NCI-H748 (cell line): ENCODE measurements around the gene PEX7.
"Not testable (repeated sequence)": the region's sequence is repeated elsewhere in the genome, so short reads cannot be mapped to it uniquely, and the experiment has no call there.

Source experiments
- DNase-seq: peaks from one replicate; lab custom pipeline; 2025; ENCODE audit not compliant: unreplicated experiment; lab: John Stamatoyannopoulos, UW

PEX7 gene

DNA sequence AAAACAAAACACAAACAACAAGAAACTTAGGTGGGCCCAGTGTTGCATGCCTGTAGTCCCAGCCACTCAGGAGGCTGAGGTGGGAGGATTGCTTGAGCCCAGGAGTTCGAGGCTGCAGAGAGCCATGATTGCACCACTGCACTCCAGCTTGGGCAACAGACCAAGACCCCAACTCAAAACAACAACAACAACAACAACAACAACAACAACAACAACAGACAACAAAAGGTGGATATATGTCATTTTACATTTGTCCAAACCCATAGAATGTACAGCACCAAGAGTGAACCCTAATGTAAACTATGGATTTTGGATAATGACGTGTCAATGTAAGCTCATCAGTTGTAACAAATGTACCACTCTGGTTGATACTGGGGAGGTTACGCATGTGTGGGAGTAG, 127.6 kb downstream of the PEX7 start:
- not testable (repeated sequence) for DNase-seq

DNA sequence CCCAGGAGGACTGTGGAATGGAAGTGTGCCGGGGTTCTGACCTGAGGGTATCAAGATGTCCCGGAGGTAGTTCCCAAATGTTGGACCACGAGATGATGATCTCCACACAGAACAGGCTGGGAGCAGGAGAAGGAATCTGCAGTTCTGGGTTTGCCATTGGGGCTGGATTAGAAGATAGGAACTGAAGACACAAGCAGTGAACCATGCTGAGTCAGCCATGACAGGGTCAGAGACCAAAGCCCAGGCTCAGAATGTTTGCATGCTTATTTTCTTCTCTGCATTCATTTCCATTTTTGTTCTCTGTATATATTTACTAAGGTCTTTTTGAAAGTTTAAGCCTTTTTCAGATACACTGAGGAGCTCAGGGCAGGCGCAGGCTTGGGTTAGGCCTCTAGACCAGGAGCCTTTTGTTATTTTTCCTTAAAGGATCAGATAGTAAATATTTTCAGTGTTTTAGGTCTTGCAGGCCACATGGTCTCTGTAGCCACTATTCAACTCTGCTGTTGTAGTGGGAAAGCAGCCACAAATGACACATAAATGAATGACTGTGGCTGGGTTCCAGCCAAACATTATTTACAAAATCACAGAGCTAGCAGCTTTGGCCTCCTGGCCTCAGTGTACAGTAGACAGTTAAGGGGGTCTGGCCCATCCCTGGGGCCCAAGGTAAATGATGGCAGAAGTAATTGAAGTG, 128.2 kb downstream of the PEX7 start:
- DNase-seq = no peak

DNA sequence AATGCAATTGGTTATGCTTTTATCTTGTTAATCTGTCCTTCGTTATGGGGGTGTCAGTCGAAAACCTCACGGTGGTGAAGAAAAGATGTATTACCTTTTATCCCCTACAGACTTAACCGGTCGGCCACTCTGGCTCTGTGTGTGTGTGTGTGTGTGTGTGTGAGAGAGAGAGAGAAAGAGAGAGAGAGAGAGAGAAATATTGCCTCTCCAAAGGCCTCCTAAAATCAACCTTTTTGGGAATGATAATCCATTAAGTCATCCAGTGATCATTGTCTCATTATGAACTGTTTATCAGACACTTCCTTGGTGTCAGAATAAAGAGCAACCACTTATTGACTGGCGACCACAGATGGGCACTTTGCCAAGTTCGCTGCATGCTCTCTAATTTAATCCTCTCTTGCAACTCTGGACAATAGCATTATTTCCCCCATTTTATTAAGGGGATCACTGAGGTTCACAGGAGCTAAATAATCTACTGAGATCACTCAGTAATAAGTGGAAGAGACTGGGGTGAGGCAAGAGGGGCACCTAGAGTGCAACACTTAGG, 130.4 kb downstream of the PEX7 start:
- peak; percentile 96 for DNase-seq

DNA sequence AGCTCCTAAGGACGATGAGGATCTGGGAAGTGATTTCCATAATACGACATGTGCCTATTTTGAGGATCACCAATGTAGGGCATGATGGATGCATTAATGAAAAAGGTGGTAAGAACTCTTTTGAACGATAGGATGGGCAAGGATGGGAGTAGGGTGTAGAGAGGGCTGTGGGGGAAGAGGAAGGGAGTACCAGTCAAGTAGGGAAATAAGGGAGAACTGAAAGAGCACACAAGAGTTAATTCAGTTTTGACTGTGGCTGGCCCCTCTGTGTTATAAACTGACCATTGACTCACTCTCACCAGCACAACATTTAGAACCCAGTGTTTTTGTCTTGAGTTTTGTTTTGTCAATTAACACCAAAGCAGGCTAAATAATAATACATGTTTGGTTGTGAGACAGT, 132.7 kb downstream of the PEX7 start:
- DNase-seq = no peak

DNA sequence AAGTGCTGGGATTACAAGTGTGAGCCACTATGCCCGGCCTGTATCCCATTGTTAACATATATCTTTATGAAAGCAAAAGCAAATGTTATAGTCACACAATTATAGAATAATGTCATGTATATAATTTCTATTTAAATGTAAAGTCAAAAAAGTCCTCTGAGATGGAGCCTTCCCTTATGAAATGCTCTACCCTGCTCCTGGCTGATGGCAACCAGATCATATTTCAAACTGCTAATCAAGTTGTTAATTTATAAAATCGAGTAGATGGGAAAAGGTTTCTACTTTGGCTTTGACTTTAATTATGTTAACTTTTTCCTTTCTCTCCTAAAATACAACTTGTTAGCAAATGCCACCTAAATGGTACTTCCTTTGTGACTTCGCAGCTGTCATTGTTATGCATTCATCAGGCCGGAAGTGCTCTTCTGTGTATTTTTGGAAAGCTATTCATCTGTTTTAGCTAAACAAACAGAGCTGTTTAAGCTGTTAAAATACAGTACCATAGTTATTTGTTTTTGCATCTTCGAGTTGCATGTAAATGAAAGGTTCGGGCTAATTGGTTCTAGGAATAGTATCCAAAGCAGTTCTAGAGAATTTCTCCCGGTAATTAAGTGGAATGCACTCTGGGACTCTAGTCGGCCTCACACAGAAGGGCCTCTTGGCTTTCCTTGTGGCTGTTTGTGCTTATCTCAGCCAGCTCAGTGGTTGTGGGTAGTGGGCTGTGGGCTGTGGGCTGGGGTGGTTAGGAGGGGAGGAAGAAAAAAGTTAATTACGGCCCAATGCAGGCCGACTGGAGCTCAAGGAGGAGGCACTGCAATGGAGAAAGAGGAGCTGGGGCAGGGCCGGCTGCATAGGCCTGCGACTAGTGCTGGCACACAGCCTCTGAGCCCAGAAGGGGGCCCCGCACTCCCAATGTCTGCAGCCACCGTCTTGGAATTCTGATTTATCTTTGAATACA, 134.5 kb downstream of the PEX7 start:
- DNase-seq = peak; percentile 96

DNA sequence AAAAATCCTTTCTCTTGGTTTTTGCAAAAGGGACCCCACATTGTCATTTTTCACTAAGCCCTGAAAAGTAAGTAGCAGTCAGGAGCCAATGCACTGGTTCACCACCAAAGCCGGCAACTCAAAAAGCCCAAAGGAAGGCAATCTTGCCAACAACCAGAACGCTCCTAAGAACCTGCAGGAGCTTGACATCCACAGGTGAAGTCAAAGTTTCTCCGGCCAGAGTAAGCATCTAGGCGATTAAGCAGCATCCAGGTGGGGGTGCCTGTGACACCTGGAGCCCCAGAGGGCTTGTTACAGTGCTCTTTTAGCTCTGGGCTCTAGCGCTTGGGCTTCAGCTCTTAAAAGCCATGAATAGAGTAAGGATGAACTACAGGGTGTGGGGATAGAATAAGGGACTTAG, 135.8 kb downstream of the PEX7 start:
- no peak for DNase-seq

DNA sequence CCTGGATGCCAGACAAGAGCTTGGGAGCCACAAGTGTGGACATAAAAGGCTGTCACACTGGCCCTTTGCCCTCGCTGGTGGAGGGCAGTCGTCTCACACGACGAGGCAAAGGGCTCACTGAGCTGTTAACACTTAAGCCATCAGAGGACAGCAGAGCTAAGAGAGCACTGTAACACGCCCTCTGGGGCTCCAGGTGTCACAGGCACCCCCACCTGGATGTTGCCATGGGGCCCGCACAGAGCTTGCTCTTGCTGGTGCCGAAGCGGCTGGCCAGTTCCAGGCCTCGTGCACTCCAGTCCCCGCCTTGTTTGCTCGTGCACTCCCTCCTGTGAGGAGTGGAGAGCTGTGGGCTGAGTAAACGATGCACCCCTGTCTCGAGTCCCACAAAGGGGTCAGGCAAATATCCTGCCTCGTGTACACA, 137.1 kb downstream of the PEX7 start:
- peak; percentile 98 for DNase-seq

DNA sequence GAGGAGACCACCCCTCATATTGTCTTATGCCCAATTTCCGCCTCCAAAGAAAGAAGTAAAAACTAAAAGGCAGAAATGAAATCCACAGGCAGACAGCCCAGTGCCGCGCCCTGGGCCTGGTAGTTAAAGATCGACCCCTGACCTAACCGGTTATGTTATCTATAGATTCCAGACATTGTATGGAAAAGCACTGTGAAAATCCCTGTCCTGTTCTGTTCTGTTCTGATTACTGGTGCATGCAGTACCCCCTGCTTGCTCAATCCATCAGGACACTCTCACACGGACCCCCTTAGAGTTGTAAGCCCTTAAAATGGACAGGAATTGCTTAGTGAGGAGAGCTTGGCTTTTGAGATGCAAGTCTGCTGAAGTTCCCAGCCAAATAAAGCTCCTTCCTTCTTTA, 137.5 kb downstream of the PEX7 start:
- DNase-seq = peak; percentile 52

DNA sequence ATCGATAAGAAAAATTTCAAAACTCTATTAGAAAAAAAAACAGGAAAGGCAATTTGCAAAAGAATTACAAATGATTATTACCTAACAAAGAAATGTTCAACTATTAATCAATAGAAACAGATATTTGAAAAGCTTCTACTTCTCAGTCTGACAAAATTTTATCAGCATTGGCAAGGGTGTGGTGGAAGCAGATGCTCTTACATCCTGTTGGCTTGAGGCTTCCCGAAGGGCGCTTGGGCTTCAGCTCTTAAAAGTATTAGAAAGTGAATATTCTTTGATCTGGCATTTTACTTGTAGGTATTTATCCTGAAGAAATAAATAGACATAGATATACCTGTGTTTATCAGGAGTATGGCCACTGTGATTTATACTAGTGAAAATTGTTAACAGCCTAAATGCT, 138.4 kb downstream of the PEX7 start:
- peak; percentile 19 for DNase-seq

DNA sequence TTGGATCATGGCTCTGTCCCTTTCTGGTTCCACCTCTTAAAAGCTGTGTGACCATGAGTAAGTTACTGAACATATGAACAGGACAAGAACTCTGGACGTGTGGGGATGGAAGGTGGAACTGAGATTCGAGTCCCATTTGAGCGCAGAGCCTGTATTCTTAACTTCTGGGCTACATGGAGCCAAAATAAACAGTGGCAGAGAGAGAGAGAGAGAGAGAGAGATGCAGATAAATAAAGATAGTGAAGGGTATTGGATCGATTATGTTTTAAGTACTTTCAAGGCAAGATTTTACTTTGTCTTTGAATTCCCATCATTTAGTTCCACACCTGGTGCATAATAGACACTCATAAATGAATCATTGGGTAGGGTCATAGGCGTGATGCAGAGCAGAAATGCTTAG, 139.5 kb downstream of the PEX7 start:
- DNase-seq = peak; percentile 85

DNA sequence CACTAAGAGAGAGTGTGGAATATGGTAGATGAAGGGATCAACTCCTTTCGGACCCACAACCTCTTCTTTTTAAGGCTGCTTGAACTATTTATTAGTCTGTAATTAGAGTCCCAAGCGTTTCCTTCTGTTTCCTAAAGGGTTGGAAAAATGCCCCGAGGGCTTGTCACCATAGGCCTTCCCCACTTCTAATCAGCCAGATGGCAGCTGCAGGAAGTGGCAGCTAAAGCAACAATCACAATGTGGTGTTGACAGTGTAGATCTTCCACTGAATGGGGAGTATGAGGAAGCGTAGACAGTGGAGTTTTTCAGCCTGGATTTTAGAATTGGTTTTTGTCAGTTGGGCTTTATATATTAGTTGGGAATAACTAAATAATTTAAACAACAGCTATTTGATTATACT, 140.3 kb downstream of the PEX7 start:
- peak; percentile 98 for DNase-seq

DNA sequence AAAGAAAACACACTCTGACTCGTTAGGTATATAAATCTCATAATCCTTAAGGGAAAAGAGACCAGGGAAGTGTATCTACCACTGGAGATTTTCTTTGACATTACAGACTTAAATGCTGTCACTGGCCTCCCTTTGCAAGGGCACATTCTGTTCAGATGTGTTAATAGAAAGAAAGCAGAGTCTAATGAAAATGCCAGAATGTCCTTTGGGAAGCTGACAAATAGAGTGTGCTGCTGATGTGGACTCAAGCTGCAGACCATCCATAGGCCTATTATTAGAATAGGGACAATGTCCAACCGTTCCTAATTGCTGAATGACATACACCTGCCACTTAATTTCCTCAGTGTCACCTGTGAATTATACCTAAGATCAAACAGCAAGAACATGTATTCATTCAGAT, 140.9 kb downstream of the PEX7 start:
- DNase-seq = peak; percentile 91
